ENCODE results near the gene SBF2.

SBF2 gene

GRCh38 chr11:10318527-10318802 is 24.4 kb upstream of the SBF2 start:
- H3K27me3 ChIP-seq (ENCODE audit: insufficient read depth, poor library complexity, severe bottlenecking): no peaks in the 10 kb centered on the region
- H3K36me3 ChIP-seq (ENCODE audit: low read depth): no peaks in the 10 kb centered on the region
- no peaks in the 10 kb centered on the region for H3K9me3 ChIP-seq (ENCODE audit: severe bottlenecking)
- no peak for TF ChIP-seq CTCF (IDR thresholded peaks at IDR 0.05; ENCODE audit: poor library complexity, severe bottlenecking)
- ATAC-seq (ENCODE audit: low read depth) (no peak), DNase-seq (ENCODE audit: low spot score) (no peak)
- H3K4me1 ChIP-seq (ENCODE audit: insufficient read depth, poor library complexity, severe bottlenecking): peaks cover 6% of the 10 kb centered on the region
- no peak overlapping the region for H3K4me3 ChIP-seq (ENCODE audit: severe bottlenecking)
- H3K27ac ChIP-seq (ENCODE audit: poor library complexity, severe bottlenecking): no peak overlapping the region

GRCh38 chr11:10317776-10318526 is 23.9 kb upstream of the SBF2 start:
- Histone ChIP-seq H3K4me3 (ENCODE audit: severe bottlenecking) (no peak overlapping the region), H3K27ac (ENCODE audit: poor library complexity, severe bottlenecking) (no peak overlapping the region), H3K36me3 (ENCODE audit: low read depth) (no peaks in the 10 kb centered on the region), H3K4me1 (ENCODE audit: insufficient read depth, poor library complexity, severe bottlenecking) (peaks cover 6% of the 10 kb centered on the region), H3K27me3 (ENCODE audit: insufficient read depth, poor library complexity, severe bottlenecking) (no peaks in the 10 kb centered on the region), H3K9me3 (ENCODE audit: severe bottlenecking) (no peaks in the 10 kb centered on the region)
- TF ChIP-seq CTCF (IDR thresholded peaks at IDR 0.05; ENCODE audit: poor library complexity, severe bottlenecking): no peak
- DNase-seq (ENCODE audit: low spot score): no peak
- ATAC-seq (ENCODE audit: low read depth): no peak

- no peaks in the 10 kb centered on the region for H3K9me3 ChIP-seq (ENCODE audit: severe bottlenecking)
- ATAC-seq (ENCODE audit: low read depth) (no peak), DNase-seq (ENCODE audit: low spot score) (no peak)
- H3K27ac ChIP-seq (ENCODE audit: poor library complexity, severe bottlenecking): no peak overlapping the region
- no peaks in the 10 kb centered on the region for H3K36me3 ChIP-seq (ENCODE audit: low read depth)
- TF ChIP-seq CTCF (IDR thresholded peaks at IDR 0.05; ENCODE audit: poor library complexity, severe bottlenecking): no peak
- no peak overlapping the region for H3K4me3 ChIP-seq (ENCODE audit: severe bottlenecking)
- no peaks in the 10 kb centered on the region for H3K27me3 ChIP-seq (ENCODE audit: insufficient read depth, poor library complexity, severe bottlenecking)
- no peaks in the 10 kb centered on the region for H3K4me1 ChIP-seq (ENCODE audit: insufficient read depth, poor library complexity, severe bottlenecking)
Observed at GRCh38 chr11:10317151-10317755, 23.2 kb upstream of the SBF2 start.

- ATAC-seq (ENCODE audit: low read depth): no peak
- no peaks in the 10 kb centered on the region for H3K36me3 ChIP-seq (ENCODE audit: low read depth)
Observed at GRCh38 chr11:10315083-10315482, 21.1 kb upstream of the SBF2 start.

More at GRCh38 chr11:10315083-10315482, 21.1 kb upstream of the SBF2 start:
- Histone ChIP-seq H3K4me3 (ENCODE audit: severe bottlenecking) (no peak overlapping the region), H3K4me1 (ENCODE audit: insufficient read depth, poor library complexity, severe bottlenecking) (no peaks in the 10 kb centered on the region), H3K27ac (ENCODE audit: poor library complexity, severe bottlenecking) (no peak overlapping the region), H3K9me3 (ENCODE audit: severe bottlenecking) (no peaks in the 10 kb centered on the region), H3K27me3 (ENCODE audit: insufficient read depth, poor library complexity, severe bottlenecking) (no peaks in the 10 kb centered on the region)
- no peak for TF ChIP-seq CTCF (IDR thresholded peaks at IDR 0.05; ENCODE audit: poor library complexity, severe bottlenecking)
- no peak for DNase-seq (ENCODE audit: low spot score)
